Stimulated activated CD8-positive, alpha-beta memory T cell treated with anti-CD3 and anti-CD28 coated beads, Interleukin-7, amount 100 ng/mL, for 1 hour (primary cell): Measurements from ENCODE around the gene LARP4B.

ENCODE experiments used
- DNase-seq, 2 donors: peaks; one replicate each; pipeline ENCODE4 v3.0.0-alpha.2; 2020; ENCODE audit warnings: low read depth in 2 of 2

The LARP4B gene

DNA sequence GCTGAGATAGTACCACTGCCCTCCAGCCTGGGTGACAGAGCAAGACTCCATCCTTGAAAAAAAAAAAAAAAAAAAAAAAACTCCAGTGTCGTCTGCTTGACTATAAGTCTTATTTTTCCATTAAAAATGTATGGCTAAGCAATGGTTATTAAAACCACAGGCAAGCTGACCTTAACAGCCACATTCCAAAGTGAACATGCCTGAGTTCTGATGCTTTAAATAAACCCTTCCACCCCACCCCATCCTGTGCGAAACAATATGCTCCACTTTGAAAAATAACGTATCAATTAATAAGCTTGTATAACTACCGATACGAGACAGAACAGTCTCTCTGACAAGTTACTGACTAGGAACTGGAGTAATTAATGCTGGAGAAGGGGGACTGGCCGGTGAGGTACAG lies 63.7 kb downstream of the LARP4B start:
- no peak for DNase-seq

GRCh38 chr10:866577-866941 lies 64.9 kb downstream of the LARP4B start:
- DNase-seq = no peak

DNA sequence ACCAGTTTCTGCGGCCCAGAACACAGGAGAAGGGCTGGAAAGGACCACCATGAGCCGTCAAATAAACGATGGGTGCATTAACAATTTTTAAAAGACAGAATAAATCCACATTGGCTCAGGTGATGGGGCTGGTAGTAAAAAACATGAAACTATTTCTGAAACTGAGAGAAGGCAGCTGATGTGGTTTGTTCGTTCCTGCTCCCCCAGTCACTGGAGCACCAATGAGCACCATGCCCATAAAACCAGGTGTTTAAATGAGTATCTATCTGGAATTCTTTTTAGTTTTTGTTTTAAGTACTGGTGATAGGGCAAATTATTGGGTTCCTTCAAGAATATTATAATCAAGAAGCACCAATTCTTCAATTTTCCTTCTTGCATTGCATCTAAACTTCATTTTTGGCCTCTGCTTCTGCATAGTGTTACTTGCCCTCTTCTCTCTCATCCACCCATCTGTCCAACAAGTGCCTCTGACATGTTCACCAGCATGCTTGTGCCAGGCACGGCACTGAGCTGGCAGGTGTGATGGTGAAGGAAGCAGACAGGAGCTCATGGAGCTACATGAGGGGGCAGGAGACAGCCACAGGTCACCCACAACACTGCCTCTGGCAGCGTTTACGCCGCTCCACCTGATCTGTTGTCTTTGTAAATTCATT lies 65.5 kb downstream of the LARP4B start:
- no peak for DNase-seq

- no peak for DNase-seq
These were observed 66.2 kb downstream of the LARP4B start for GRCh38 chr10:865257-865656.

DNA sequence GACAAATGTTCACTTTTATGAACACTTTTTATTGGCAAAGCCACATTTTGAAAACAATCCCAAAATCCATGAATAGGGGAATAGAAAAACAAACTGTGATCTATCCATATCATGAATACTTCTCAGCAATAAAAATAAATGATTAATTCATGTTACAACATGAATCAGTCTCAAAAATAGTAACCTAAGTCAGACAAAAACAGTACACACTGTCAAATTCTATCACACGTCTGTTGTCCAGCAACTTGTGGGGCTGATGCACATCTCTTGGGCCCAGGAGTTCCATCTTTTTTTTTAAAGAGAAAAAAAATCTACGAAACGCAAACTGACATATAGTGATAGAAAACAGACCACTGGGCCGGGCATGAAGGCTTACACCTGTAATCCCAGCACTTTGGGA lies 71.0 kb downstream of the LARP4B start:
- DNase-seq = no peak

DNA sequence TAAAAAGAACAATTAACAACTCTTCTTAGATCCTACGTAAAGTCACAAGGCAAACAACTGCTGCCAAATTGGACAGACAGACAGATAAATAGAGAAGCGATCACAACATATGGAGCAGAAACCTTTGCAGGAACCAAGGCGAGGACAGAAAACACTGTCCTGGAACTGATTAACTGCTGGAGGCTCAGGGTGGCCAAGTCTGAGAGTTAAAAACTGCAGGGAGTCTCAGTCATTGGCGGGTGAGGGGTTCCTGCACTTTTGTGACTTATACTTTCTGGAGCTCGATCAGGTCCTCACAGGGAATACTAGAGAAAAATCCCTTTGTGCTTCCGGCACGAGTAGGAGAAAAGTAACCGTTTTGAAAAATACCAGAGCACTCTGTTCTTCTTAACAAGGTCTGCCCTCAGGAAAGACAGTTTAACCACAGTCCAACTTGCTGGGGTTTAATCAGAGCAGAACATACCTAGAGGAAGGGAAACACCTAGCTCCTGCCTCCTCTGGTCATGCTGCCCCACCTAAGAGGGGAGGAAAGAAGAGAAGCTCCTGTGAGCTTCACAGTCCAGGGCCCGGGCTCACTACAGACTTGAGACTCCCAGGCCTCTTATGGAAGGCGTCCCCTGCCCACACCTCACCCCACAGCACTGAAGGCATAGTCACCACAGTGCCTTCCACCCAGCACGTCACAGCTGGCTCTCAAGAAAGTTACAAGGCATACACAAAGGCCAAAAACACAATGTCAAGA lies 74.9 kb downstream of the LARP4B start:
- no peak for DNase-seq

DNA sequence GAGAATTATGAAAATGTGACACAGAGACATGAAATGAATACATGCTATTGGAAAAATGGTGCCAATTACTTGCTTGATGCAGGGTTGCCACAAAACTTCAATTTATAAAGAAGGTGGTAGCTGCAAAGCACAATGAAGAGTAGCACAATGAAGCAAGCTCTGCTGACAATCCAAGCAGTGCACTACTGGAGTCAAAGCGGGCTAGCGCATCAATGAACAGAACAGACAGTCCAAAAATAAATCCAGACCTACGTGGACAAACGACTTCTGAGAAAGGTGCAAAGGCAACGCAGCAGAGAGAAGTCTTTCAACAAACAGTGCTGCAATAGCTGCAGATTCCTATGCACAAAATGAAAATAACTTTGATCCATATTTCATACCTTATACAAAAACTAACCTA lies 75.8 kb downstream of the LARP4B start:
- no peak for DNase-seq

DNA sequence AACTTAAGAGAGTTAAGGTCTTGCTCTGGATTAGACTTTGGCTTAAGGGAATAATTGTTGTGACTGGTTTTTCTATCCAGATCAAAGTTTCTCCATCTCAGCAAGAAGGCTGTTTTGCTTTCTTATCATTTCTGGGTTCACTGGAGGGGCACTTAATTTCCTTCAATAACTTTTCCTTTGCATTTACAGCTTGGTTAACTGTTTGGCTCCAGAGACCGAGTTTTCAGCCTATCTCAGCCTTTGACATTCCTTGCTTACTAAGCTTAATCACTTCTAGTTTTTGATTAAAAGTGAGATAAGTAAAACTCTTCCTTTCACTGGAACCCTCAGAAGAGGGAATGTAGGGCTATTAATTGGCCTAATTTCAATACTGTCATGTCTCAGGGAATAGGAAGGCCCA lies 76.4 kb downstream of the LARP4B start:
- no peak for DNase-seq

- no peak for DNase-seq
These were observed 78.5 kb downstream of the LARP4B start for GRCh38 chr10:853017-853416.

- DNase-seq = no peak
These were observed 79.1 kb downstream of the LARP4B start for GRCh38 chr10:852386-852785.

- DNase-seq = no peak
These were observed 79.6 kb downstream of the LARP4B start for GRCh38 chr10:851901-852300.

DNA sequence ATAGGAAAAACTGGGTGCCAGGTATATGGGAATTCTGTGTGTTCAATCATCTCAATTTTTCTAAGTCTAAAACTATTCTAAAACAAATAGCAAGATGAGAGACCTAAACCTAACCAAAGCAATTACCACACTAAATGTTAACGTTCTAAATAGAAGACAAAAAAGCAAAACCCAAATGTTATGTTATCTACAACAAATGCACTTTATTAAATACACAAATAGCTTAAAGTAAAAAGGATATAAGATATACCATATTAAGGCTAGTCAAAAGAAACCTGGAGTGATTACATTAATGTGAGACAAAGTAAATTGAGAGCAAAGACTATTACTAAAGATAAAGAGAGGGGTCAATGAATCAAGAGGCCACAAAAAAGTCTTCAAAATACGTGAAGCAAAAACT lies 81.4 kb downstream of the LARP4B start:
- no peak for DNase-seq

- DNase-seq = no peak
These were observed 83.6 kb downstream of the LARP4B start for GRCh38 chr10:847868-848267.

GRCh38 chr10:846126-846685 lies 85.3 kb downstream of the LARP4B start:
- DNase-seq = no peak

DNA sequence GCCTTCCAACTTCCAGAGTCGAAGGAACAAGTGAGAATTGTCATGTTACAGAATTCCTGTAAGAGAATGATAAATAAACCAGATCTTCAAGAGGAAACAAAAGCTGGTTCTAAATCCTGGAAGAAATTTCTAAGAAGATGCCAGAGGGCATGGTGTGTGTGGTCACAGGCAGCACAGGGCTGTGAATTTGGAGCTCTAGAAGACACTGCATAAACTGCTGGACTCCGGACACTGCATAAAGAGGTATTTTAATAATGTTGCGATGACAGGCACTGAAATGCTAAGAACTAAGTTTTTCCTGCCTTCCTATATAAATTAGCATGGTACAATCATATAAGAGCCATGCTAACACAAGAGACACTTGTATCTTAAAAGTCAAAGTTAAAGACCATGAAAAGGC lies 86.0 kb downstream of the LARP4B start:
- no peak for DNase-seq

GRCh38 chr10:844552-844951 lies 87.0 kb downstream of the LARP4B start:
- DNase-seq = no peak

GRCh38 chr10:843703-844102 lies 87.8 kb downstream of the LARP4B start:
- DNase-seq = no peak

- no peak for DNase-seq
These were observed 88.7 kb downstream of the LARP4B start for GRCh38 chr10:842795-843194.

GRCh38 chr10:841535-841934 lies 90.0 kb downstream of the LARP4B start:
- no peak for DNase-seq

DNA sequence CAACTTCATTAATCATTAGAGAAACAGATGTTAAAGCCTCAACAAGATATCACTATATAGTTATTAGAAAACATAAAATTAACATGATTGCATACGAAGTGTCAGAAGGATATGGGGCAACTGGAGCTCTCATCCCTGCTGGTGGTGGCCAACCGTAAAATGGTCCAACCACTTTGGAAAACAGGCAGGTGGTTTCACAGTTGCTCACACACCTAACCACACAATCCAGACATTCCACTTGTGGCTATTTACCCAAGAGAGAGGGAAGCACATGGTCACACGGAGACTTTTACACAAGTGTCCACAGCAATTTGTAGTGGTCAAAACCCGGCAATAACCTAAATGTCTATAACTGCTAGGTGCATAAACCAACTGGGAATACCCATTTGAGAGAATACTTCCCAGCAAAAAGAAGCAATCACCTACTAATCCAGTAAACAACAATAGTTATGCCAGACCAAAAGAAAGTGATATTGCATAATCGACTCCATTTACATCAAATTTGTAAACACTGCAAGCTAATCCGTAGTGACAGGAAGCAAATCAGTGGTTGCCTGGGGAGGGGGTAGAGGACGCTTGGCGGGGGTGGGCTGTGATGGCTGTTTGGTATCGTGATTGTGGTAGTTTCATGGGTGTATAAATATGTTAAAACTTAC lies 91.8 kb downstream of the LARP4B start:
- DNase-seq = no peak

GRCh38 chr10:836782-837181 lies 94.7 kb downstream of the LARP4B start:
- DNase-seq = no peak

GRCh38 chr10:834493-834892 lies 97.0 kb downstream of the LARP4B start:
- DNase-seq = no peak

GRCh38 chr10:829241-829640 lies 102.3 kb downstream of the LARP4B start:
- DNase-seq = no peak
